IPS-15b (cell line): Measurements from ENCODE around the gene BRPF1.

Source experiments
- H3K27me3 ChIP-seq: one replicate; pipeline ENCODE4 v1.6.1; 2013; ENCODE audit warnings: low read length; ENCODE audit not compliant: control insufficient read depth, insufficient read depth
- H3K36me3 ChIP-seq: one replicate; pipeline ENCODE4 v1.6.1; 2013; ENCODE audit warnings: low read length; ENCODE audit not compliant: control insufficient read depth, insufficient read depth
- H3K4me1 ChIP-seq: one replicate; pipeline ENCODE4 v1.6.1; 2013; ENCODE audit warnings: mild to moderate bottlenecking, low read length; ENCODE audit not compliant: control insufficient read depth, insufficient read depth
- H3K4me3 ChIP-seq: one replicate; pipeline ENCODE4 v1.5.1; 2013; ENCODE audit warnings: low read depth, low read length
- H3K9ac ChIP-seq: one replicate; pipeline ENCODE4 v1.6.1; 2013; ENCODE audit warnings: low read depth, mild to moderate bottlenecking, low read length
- H3K9me3 ChIP-seq: one replicate; pipeline ENCODE4 v1.6.1; 2013; ENCODE audit warnings: mild to moderate bottlenecking, low read length; ENCODE audit not compliant: control insufficient read depth, insufficient read depth

The BRPF1 gene

DNA sequence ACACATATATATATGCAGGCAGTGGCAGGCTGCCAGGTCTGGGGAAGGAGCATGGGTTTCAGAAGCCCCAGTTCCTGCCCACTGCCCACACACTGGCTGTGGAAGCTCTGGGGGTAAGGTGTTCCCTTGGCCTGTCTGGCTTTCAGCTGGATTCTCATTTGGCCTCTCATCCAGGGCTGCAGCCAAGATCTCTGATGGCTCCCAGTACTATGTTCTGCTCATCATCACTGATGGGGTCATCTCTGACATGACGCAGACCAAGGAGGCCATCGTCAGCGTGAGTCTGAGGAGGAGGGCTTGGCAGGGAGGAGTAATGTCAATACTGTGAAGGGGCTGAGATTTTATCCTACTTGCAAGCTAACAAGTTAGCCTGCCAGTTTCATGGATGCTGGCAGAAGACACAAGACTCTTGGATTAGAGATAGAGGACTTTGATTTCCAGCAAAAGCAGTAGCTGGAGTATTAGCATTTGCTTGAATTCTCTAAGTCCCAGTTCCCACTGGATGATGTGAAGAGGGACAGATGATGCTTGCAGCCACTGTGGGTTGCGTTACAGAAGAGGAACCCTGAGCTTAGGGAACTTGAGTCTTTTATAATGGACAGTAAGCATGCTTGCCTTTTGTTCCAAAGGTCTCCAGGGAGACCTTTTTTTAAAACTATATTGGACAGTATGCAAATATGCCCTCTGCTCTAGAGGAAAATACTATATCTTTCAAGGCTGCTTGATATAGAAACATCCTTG lies 5.6 kb upstream of the BRPF1 start:
- no peaks in the 10 kb centered on the region for H3K9me3 ChIP-seq
- H3K9ac ChIP-seq = no peak overlapping the region
- H3K36me3 ChIP-seq = no peaks in the 10 kb centered on the region
- H3K27me3 ChIP-seq = no peaks in the 10 kb centered on the region
- H3K4me3 ChIP-seq = no peak overlapping the region
- peaks cover 2% of the 10 kb centered on the region for H3K4me1 ChIP-seq

DNA sequence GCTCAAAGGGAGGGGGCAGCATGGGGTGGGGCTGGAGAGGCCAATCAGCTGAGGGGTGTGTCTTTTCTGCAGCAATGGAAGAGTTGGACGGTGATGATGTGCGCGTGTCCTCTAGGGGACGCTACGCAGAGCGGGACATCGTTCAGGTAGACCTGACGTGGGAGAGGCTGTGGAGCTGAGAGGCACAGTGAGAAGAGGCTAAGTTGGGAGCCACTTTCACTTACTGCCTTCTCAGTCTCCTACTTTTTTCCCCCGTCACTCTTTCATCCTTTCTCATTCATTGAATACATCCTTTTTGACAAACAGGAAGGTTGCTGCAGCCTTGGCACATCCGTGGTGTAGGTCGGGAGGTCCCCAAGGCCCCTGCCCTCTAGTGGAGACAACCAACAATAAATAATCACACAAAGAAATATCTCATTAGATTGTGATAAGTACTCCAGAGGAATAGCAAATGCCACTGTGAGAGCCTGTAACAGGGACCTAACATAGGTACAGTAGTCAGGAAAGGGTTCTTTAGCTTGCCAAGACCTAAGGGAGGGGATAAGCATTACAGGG lies 4.4 kb upstream of the BRPF1 start:
- H3K9ac ChIP-seq = no peak overlapping the region
- peak overlapping the region; percentile 39 for H3K4me3 ChIP-seq
- no peaks in the 10 kb centered on the region for H3K9me3 ChIP-seq
- H3K36me3 ChIP-seq = no peaks in the 10 kb centered on the region
- no peaks in the 10 kb centered on the region for H3K27me3 ChIP-seq
- H3K4me1 ChIP-seq = peaks cover 2% of the 10 kb centered on the region

DNA sequence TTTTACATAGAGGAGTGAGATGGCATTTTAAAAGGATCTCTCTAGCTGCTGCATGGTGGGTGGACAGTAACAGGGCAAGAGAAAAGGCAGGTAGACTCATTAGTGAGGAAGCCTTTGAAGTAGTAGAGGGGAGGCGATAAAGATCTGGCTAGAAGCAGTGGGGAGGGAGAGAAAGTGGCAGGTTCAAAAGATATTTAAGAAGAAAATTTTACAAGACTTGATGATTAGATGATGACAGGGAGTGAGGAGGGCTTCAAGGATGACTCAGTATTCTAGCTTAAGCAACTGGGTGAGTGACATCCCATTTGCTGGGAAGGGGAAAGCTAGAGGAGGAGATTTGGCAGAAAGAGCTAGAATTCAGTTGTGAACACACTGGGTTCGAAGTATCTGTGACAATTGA lies 3.8 kb upstream of the BRPF1 start:
- Histone ChIP-seq H3K27me3 (no peaks in the 10 kb centered on the region), H3K9me3 (no peaks in the 10 kb centered on the region), H3K36me3 (no peaks in the 10 kb centered on the region), H3K9ac (no peak overlapping the region), H3K4me1 (peaks cover 5% of the 10 kb centered on the region), H3K4me3 (no peak overlapping the region)

DNA sequence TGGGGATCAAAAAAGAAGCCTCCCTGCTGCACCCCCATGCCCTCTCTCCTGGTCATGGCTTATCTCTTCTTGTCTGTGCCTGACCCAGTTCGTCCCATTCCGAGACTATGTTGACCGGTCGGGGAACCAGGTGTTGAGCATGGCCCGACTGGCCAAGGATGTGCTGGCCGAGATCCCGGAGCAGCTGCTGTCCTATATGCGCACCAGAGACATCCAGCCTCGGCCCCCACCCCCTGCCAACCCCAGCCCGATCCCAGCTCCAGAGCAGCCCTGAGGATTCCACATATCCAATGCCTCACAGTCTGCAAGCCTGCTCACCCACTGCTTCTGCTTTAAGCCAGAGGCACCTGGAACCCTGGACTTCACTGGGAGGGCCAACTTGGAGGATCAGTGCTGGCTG lies 2.1 kb upstream of the BRPF1 start:
- H3K4me3 ChIP-seq = no peak overlapping the region
- H3K36me3 ChIP-seq = peaks cover under 1% of the 10 kb centered on the region
- H3K9ac ChIP-seq = no peak overlapping the region
- no peaks in the 10 kb centered on the region for H3K9me3 ChIP-seq
- H3K4me1 ChIP-seq = peaks cover 4% of the 10 kb centered on the region
- H3K27me3 ChIP-seq = no peaks in the 10 kb centered on the region

DNA sequence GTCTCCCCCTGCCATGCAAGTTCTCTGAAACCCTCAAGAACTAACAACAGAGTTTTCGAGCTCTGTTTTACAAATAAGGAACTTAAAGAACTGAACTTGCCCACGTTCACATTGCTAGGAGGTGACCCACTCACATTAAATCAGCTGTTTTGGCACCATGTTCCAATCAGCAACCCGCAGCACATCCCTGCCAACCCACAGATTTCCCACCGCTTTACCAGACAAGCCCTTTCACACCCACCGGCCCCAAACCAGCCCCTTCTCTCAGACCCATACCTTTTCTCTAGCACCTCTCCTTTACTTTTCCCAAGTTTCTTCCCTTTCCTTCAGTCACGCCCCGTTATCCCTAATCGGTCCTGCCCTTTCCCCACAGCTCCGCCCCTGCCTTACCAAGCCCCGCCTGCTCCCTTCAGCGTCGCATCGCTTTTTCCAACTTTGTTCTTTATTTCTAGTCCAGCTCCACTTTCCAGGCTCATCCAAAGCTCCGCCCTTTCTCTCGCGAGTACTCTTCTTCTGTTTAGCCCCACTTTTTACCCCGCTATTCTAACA lies 804 bp upstream of the BRPF1 start:
- Histone ChIP-seq H3K9ac (peak overlapping the region; percentile 40), H3K4me1 (peaks cover 4% of the 10 kb centered on the region), H3K27me3 (no peaks in the 10 kb centered on the region), H3K4me3 (peak overlapping the region; percentile 61), H3K36me3 (peaks cover 9% of the 10 kb centered on the region), H3K9me3 (no peaks in the 10 kb centered on the region)

DNA sequence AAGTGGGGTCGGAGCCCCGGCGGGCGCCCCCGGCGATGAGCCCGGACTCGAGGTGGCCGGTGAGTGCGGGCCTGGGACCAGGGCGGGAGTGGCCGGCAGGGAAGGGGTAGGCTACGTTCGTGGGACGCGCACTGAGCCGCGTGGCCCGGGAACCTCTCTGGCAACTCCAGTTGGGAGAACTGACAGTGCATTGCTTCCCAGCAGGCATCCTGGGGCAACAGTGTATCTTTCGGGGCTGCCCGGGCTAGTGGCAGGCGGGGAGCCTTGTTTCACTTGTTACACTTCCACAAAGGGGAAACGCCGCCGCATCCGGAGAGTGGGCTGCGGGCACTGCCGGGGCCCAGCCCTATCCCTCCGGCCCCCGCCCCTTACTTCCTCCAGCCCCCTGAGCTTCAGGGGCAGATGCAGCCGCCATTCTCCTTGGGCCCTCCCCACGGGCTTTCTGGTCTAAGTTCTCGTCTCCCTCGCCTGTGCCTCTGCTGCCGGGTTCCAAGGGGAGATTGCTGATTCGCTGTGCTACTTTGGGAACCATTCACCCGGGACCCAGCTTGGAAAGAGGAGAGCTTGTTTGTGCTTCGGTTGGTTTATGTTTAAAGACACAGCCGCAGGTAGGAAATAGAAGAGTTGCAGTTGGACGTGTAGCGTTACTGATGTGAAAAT lies 675 bp downstream of the BRPF1 start:
- Histone ChIP-seq H3K27me3 (no peaks in the 10 kb centered on the region), H3K9ac (peak overlapping the region; percentile 100), H3K4me3 (peak overlapping the region; percentile 88), H3K36me3 (peaks cover 18% of the 10 kb centered on the region), H3K4me1 (peaks cover 4% of the 10 kb centered on the region), H3K9me3 (no peaks in the 10 kb centered on the region)

DNA sequence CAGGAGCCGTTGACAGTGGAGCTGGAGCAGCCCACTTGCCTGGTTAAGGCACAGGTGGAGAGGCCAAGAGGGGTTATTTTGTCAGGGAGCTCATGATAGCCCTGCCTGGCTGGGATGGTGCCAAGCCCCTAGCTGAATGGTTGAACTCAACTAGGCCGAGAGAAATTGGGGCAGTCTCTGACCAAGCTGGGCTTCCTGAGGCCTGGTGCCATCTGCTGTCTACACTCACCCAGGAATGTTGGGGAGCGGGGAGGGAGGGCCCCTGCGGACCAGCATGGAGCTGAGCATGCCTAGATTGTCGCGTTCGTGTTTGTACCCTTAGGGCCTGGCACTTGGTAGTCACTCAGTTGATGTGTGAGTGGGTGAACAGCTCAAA lies 1.2 kb downstream of the BRPF1 start:
- Histone ChIP-seq H3K4me3 (peak overlapping the region; percentile 88), H3K9ac (peak overlapping the region; percentile 60)

DNA sequence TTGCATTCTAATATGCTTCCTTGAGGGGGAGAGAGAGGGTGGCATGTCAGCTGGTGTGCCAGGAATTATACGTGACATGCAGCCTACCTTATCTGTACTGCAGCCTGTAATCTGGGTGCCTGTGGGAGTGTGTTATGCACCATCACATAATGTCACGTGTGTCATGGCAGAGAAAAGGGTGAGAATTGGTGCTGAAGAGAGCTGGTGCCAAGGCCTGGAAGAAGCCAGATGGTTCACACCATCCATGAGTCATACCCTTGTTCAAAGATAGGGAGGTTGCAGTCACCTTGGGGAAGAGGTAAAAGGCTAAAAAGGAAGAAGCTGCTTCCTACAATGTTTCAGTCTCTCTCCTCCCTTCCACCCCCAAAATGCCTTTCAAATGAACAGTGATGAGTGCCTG lies 5.3 kb downstream of the BRPF1 start:
- Histone ChIP-seq H3K36me3 (peaks cover 57% of the 10 kb centered on the region), H3K9me3 (no peaks in the 10 kb centered on the region), H3K4me1 (peaks cover 4% of the 10 kb centered on the region), H3K9ac (no peak overlapping the region), H3K27me3 (no peaks in the 10 kb centered on the region), H3K4me3 (no peak overlapping the region)

More for the DNA sequence above, 1.2 kb downstream of the BRPF1 start:
- Histone ChIP-seq H3K4me1 (peaks cover 4% of the 10 kb centered on the region), H3K9me3 (no peaks in the 10 kb centered on the region), H3K27me3 (no peaks in the 10 kb centered on the region), H3K36me3 (peaks cover 22% of the 10 kb centered on the region)

DNA sequence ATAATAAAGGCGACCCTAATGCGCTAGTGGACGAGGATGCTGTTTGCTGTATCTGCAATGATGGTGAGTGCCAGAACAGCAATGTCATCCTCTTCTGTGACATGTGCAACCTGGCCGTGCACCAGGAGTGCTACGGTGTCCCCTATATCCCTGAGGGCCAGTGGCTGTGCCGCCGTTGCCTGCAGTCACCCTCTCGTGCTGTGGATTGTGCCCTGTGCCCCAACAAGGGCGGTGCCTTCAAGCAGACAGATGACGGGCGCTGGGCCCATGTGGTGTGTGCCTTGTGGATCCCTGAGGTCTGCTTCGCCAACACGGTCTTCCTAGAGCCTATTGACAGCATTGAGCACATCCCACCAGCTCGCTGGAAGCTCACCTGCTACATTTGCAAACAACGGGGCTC lies 7.6 kb downstream of the BRPF1 start:
- no peaks in the 10 kb centered on the region for H3K4me1 ChIP-seq
- H3K27me3 ChIP-seq = no peaks in the 10 kb centered on the region
- H3K9me3 ChIP-seq = no peaks in the 10 kb centered on the region
- H3K9ac ChIP-seq = no peak overlapping the region
- H3K4me3 ChIP-seq = no peak overlapping the region
- peaks cover 78% of the 10 kb centered on the region for H3K36me3 ChIP-seq

DNA sequence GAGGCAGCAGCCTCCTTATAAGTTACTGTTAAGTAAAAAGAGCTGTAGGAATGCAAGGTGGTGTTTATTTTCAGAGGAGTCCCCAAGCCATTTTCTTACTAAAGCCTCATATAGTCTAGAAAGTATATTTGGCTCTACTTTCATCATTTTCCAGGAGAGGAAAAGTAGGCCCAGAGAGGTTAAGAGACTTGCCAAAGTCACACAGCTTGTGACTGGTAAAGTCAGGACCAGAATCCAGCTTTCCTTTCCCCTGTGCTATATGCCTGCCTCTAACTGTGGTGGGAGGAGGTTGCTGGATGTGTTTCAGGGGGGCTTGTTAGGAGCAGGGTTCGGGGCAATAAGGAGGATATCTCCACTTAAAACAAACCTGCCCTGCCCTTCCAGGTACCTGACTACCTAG lies 11.0 kb downstream of the BRPF1 start:
- H3K36me3 ChIP-seq = peaks cover 86% of the 10 kb centered on the region

DNA sequence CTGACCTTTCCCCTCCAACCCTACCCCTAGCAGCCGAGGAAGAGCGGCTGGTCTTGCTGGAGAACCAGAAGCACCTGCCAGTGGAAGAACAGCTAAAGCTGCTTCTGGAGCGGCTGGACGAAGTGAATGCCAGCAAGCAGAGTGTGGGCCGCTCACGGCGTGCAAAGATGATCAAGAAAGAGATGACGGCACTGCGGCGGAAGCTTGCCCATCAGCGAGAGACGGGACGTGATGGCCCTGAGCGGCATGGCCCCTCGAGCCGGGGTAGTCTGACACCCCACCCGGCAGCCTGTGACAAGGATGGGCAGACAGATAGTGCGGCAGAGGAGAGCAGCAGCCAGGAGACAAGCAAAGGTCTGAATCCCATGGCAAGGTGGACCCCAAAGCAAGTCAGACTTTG lies 12.0 kb downstream of the BRPF1 start:
- H3K4me1 ChIP-seq = no peaks in the 10 kb centered on the region
- H3K9ac ChIP-seq = no peak overlapping the region
- no peaks in the 10 kb centered on the region for H3K27me3 ChIP-seq
- H3K9me3 ChIP-seq = no peaks in the 10 kb centered on the region
- no peak overlapping the region for H3K4me3 ChIP-seq
- H3K36me3 ChIP-seq = peaks cover 86% of the 10 kb centered on the region

More for the DNA sequence above, 11.0 kb downstream of the BRPF1 start:
- Histone ChIP-seq H3K4me1 (no peaks in the 10 kb centered on the region), H3K9me3 (no peaks in the 10 kb centered on the region), H3K9ac (no peak overlapping the region), H3K4me3 (no peak overlapping the region), H3K27me3 (no peaks in the 10 kb centered on the region)

DNA sequence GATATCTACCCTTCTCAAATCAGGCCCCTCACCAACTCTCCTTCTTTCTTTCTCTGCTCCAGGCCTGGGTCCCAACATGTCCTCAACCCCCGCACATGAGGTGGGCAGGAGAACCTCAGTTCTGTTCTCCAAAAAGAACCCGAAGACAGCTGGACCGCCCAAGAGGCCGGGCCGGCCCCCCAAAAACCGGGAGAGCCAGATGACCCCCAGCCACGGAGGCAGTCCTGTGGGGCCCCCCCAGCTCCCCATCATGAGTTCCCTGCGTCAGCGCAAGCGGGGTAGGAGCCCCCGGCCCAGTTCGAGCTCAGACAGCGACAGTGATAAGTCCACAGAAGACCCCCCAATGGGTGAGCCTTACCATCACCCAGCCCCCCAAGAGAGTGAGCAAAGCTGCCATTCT lies 12.6 kb downstream of the BRPF1 start:
- no peak overlapping the region for H3K4me3 ChIP-seq
- H3K27me3 ChIP-seq = no peaks in the 10 kb centered on the region
- H3K9ac ChIP-seq = no peak overlapping the region
- H3K9me3 ChIP-seq = no peaks in the 10 kb centered on the region
- no peaks in the 10 kb centered on the region for H3K4me1 ChIP-seq
- peaks cover 81% of the 10 kb centered on the region for H3K36me3 ChIP-seq
